Left colon (tissue), 2 donors: ENCODE measurements around the gene SRRM2. TPM values are rescaled to one million over a fixed set of nuclear protein-coding genes. Genes with fewer than 3 reads are reported as not detected.
"Not testable (repeated sequence)": the region's sequence is repeated elsewhere in the genome, so short reads cannot be mapped to it uniquely, and the experiment has no call there.

Source experiments
- ATAC-seq: fragments of 200-7000 bp; cut with Tn5 transposase; one replicate; pipeline ENCODE4 v1.9.1; 2020; ENCODE audit warnings: mild to moderate bottlenecking, moderate library complexity
- DNase-seq, 2 donors: peaks; one replicate each; pipeline ENCODE4 v3.0.0-alpha.2; 2020
- intact Hi-C, 2 donors: fragments of 100-400 bp; cut with DNase I in 1 of 2; cut with micrococcal nuclease in 1 of 2; formaldehyde crosslinking; loops; one replicate each; pipeline versions ENCODE4 v1.11.2 to v1.14.0; 2022; cut with DNase I, micrococcal nuclease
- total RNA-seq, 2 donors: library from RNA; stranded (reverse); fragmentation: NEBNext Ultra II Directional; extraction: Animal tissue kit (Norgen Biotek cat#: 25700); gene quantifications; one replicate each; pipeline ENCODE4 v1.2.1, GENCODE V29; 2021
- donor health status: DM: no; HTN: no; CAD: no.
- donor health status: DM: yes; HTN: yes; CAD: no.

The SRRM2 gene
- total RNA-seq, 2 donors from 2014 or later: 476 to 593 TPM

- intact Hi-C loops: no loop called here
- no peak for ATAC-seq
- DNase-seq: no peak
These were observed 38.9 kb upstream of the SRRM2 start for GRCh38 chr16:2713523-2713922.

- no peak for DNase-seq
- ATAC-seq: no peak
- intact Hi-C loops: no loop called here
These were observed 38.3 kb upstream of the SRRM2 start for GRCh38 chr16:2713985-2714774.

- ATAC-seq (no peak), DNase-seq (no peak)
- intact Hi-C loops: no loop called here
These were observed 37.4 kb upstream of the SRRM2 start for GRCh38 chr16:2715064-2715463.

GRCh38 chr16:2715519-2715918, 36.9 kb upstream of the SRRM2 start:
- peak; percentile 46 for ATAC-seq

GRCh38 chr16:2715966-2716885, 36.2 kb upstream of the SRRM2 start:
- ATAC-seq (no peak), DNase-seq (no peak)
- intact Hi-C loops: no loop called here

More at GRCh38 chr16:2715519-2715918, 36.9 kb upstream of the SRRM2 start:
- intact Hi-C loops: no loop called here
- peak; percentile 49 to 76 for DNase-seq

GRCh38 chr16:2716948-2717347, 35.5 kb upstream of the SRRM2 start:
- ATAC-seq: no peak
- DNase-seq: no peak
- intact Hi-C loops: no loop called here

GRCh38 chr16:2717383-2718263, 34.8 kb upstream of the SRRM2 start:
- no peak for ATAC-seq
- intact Hi-C loops: no loop called here

GRCh38 chr16:2719328-2720063, 32.9 kb upstream of the SRRM2 start:
- ATAC-seq (peak; percentile 73), DNase-seq (peak; percentile 66 to 90)
- intact Hi-C loops: no loop called here

More at GRCh38 chr16:2717383-2718263, 34.8 kb upstream of the SRRM2 start:
- no peak for DNase-seq

- no peak for DNase-seq
- intact Hi-C loops: no loop called here
- ATAC-seq: no peak
These were observed 32.4 kb upstream of the SRRM2 start, which contains the start of gene PRSS27 for GRCh38 chr16:2720064-2720457. Gene PRSS27, minus strand, starts transcription at chr16:2720224. Its CDS starts 64 bp downstream, at chr16:2720160.

GRCh38 chr16:2720719-2721633, 31.5 kb upstream of the SRRM2 start:
- ATAC-seq (peak; percentile 80), DNase-seq (peak; percentile 86 to 90)
- intact Hi-C loops: no loop called here

GRCh38 chr16:2721634-2722173, 30.7 kb upstream of the SRRM2 start:
- not testable (repeated sequence) for DNase-seq, ATAC-seq

GRCh38 chr16:2724088-2724676, 28.3 kb upstream of the SRRM2 start:
- ATAC-seq (no peak), DNase-seq (no peak)
- intact Hi-C loops: no loop called here

More at GRCh38 chr16:2721634-2722173, 30.7 kb upstream of the SRRM2 start:
- intact Hi-C loops: not testable (repeated sequence)

GRCh38 chr16:2724816-2725348, 27.6 kb upstream of the SRRM2 start:
- DNase-seq: no peak
- ATAC-seq: no peak
- intact Hi-C loops: no loop called here

- intact Hi-C loops: no loop called here
- ATAC-seq (no peak), DNase-seq (no peak)
These were observed 25.5 kb upstream of the SRRM2 start for GRCh38 chr16:2726923-2727322.

GRCh38 chr16:2728034-2728433, 24.4 kb upstream of the SRRM2 start:
- no peak for ATAC-seq
- DNase-seq: no peak
- intact Hi-C loops: no loop called here

- intact Hi-C loops: no loop called here
- DNase-seq: no peak
- ATAC-seq: no peak
These were observed 17.5 kb upstream of the SRRM2 start for GRCh38 chr16:2734844-2735515.
